HG02678 (cell line): ENCODE results near the gene AQP1.

Source experiments
- ATAC-seq: cut with Tn5 transposase; IDR thresholded peaks from one replicate; pipeline ENCODE4 v1.9.1; 2021; ENCODE audit warnings: mild to moderate bottlenecking, moderate library complexity; ENCODE audit not compliant: unreplicated experiment

The AQP1 gene

DNA sequence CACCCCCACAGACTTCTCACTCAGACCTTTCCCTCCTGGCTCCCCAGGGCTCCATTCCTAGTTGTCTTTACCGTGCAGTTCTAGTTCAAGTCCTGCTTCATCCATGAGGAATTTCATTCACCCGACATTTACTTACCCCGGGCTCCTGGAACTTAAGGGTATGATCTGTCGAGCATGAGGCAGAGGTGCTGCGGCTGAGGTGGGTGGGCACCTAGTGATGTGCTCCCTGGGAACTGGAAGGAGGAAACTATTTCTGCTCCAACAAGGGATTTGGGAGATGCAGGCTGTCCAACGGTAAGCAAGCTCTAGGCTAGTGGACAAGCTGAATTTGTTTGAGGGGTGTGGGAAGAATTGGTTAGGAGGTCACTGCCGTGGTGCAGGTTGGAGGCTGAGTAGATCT lies 30.2 kb upstream of the AQP1 start:
- ATAC-seq = no peak

DNA sequence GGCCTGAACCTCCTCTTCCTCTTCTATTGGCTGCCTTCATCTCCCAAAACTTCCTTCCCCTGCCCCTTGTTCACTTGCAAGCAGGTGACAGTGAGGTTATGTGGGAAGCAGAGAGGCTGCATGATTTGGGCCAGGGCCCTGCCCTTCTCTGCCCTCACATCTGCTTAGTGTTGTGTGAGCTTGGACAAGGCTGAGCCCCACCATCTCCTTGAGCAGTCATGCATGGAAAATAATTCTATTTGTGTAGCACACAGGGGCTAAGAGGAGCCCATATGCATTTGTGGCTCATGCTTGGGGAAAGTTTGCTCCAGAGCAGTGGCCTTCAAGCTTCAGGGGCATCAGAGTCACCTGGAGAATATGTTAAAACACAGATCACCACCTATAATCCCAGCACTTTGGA lies 26.8 kb upstream of the AQP1 start:
- no peak for ATAC-seq

DNA sequence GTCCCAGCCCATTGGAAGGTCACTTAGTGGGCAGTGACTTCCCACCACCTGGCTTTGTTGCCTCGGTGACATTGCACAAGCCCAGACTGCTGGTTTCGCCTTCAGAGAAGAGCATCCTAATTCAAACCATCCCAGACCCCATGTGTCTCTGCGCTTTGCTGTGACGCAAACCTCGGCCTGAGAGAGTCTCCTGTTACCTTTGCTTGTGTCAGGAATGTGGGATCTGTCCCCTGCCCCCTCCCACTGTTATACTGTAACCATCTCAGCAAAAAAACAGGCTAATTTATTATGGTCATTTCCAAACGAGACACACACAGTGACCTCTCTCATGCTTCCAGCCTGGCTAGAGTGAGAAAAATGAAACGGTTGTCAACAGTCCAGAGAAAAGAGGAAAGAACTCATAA lies 25.0 kb upstream of the AQP1 start:
- ATAC-seq = no peak

DNA sequence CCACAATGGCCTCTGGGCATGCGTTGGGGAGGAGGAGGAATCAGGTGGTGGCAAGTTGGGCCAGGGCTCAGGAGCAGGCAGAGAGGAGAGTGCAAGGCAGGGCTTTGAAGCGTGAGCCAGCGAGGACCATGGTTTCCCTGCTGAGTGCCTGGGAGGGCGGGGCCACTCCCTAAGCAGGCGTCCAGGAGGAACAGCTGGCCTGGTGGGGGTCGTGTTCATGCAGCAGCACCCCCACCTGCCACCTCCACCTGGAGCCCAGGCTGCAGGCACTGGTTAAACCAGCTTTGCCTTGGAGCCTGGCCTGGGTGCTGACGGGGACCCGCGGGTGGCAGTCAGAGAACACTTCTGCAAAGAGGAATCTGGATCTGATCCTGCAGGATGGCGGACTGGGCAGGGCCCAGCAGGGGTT lies 24.2 kb upstream of the AQP1 start:
- ATAC-seq = no peak

GRCh38 chr7:30888747-30889146 lies 22.9 kb upstream of the AQP1 start:
- no peak for ATAC-seq

DNA sequence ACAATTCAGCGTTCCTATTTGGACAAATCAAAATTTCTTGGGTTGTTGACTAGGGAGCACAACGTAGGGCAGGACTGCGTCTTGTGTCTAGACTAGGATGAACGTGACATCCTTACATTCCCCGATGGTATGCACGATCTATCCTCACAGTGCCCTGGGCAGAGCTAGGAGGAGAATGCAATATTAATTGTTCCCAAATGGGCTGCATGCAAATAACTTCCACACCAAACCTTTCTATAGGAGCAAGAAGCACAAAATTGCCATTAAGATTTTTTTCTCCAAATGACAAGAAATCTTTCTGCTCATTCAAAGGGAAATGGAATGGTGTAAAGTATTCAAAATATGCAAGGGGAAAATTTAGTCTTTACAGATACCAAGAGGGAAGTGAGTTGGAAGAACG lies 21.4 kb upstream of the AQP1 start:
- no peak for ATAC-seq

DNA sequence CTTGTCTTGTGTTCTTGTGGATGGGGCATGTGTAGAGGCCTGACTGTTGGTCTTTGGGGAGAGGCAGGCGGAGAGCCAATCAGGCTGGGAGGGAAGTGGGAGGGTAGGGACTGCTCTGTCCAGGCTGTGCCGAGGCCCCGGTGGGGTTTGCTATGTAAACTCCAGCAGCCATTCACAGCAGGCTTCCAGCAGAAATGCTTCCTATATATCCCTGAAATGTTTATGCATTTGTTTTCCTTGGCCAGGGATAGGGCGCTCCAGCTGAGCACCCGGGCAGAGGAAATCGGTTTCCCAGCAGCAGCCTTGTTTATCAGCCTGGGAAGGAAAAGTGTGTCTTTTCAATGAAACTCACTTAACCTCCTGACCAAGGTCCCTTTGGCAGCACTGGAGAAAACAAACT lies 18.3 kb upstream of the AQP1 start:
- ATAC-seq = no peak

GRCh38 chr7:30894009-30894408 lies 17.6 kb upstream of the AQP1 start:
- no peak for ATAC-seq

DNA sequence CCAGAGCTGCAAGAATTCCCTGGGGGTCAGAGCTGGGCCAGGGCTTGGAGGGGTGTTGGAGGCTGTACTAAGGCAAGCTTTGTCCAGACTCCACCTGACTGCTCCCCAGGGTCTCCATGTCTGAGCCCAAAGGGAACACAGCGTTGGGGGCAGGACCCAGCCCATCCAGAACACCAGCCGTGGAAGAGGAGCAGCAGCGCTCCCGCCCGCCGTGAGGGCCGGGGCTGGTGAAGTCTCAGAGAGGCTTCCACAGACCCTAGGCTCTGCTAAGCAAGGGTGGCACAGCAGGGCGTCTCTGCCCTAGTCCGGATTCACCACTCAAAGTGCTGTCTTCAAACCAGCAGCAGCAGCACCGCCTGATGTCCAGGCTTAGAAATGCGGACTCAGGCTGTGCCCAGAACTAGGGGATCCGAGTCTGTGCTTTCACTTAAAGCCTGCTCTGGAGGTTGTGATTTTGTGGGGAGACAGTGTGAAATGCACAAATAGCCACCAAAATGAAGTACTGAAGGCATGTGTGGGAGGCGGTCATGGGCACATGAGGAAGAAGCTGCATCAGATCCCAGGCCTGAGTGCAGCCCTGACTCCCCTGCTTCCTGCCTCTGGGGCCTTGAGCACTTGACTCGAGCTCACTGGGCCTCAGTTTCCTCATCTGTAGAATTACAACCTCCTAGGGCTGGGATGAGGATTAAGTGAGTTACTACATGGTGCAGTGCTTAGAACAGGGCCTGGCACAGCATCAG lies 16.6 kb upstream of the AQP1 start:
- ATAC-seq = no peak

DNA sequence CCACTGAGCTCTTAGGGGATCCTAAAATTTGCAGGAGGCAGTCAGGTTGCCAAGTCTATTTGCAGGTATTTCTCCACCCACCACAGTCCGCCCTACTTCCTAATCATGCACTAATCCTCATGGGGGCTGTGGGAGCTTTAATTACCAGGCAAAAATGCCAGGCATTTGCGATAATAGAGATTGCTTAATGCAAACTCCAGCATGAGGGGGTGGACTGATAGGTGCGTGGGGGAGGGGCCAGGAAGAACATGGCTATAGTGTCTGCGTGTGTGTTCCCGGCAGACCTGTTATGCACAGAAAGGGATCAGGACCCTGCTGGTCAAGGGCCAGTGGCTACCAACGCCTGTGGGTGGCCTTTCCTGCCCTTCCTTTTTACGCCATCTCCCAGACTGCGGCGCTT lies 15.6 kb upstream of the AQP1 start:
- ATAC-seq = no peak

GRCh38 chr7:30896783-30897637 lies 14.6 kb upstream of the AQP1 start:
- no peak for ATAC-seq

DNA sequence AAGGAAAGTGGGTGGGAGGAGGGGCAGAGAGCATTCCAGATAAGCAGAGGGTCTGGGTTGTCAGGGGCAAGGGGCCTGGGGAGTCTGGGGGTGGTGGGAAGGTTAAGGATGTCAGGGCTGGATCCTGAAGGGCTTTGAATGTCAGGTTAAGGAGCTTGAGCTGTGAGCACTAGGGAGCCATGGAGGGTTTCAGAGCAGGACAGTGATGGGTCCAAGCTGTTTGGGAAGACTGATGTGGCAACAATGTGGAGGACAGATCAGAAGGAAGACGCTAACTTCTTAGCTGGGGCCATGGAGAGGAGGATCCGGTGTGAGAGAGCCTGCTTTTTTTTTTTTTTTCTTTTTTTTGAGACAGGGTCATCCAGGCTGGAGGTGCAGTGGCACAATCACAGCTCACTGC lies 13.9 kb upstream of the AQP1 start:
- no peak for ATAC-seq

DNA sequence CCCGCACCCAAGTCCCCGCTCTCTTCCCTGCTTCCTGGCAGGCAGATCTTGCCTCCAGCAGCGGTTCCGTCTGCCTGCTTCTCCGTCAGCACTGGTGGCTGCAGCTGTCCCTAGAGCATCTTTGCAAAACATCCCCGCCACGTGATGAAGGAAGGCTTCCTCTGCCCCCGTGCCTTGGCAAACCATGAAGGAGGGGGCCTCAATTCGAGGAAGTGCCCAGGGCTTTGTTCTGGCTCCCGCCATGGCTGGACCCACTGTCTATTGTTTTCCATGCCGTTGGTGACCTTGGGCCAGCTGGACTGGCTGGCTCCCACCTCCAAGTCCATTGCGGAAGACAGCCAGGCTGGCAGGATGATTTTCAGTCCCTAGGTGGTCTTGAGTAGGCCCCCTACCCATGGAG lies 13.2 kb upstream of the AQP1 start:
- ATAC-seq = no peak

- no peak for ATAC-seq
Measured at GRCh38 chr7:30899066-30899465, 12.6 kb upstream of the AQP1 start.

- no peak for ATAC-seq
Measured at GRCh38 chr7:30899630-30900029, 12.0 kb upstream of the AQP1 start.

GRCh38 chr7:30900053-30900452 lies 11.6 kb upstream of the AQP1 start:
- no peak for ATAC-seq

- no peak for ATAC-seq
Measured at GRCh38 chr7:30900803-30901362, 10.8 kb upstream of the AQP1 start.

- no peak for ATAC-seq
Measured at GRCh38 chr7:30901856-30902255, 9.8 kb upstream of the AQP1 start.

DNA sequence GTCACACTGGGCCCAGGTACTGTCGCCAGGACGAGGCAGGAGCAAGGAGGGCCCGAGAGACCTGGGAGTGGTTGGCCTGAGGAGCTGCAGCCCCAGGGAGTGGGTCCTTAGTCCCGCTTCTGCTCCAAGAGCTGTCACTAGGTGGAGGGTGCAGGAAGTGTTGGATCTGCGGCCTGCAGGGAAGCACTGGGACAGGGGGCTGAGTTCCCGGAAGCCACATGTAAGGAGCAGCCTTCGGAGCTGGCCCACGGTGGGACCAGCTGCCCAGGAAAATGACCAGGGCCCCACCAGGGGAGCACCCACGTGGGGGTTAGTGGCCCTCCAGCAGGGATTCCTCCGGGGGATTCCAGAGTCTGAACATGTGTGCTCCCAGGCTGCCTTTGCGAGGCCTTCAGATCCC lies 9.2 kb upstream of the AQP1 start:
- no peak for ATAC-seq

DNA sequence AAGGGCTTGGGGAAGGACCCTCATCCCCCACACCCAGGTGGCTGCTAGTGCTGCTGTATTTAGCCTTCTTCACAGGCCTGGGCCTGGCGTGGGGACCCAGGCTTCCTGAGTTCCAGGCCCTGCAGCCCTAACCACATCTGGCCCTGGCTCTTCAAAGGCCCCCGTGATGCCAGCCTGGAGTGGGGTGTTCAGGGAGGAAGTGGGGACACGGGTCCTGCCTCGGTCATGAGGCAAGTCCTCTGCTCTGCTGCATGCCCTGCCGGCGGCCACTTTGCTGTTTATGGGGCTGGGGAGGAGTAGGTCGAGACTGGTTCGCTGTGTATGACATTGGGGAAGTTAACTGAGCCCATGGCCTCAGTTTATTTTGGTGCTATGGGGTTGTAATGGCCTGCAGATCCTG lies 8.5 kb upstream of the AQP1 start:
- ATAC-seq = no peak

GRCh38 chr7:30904561-30904960 lies 7.1 kb upstream of the AQP1 start:
- ATAC-seq = no peak
